HG02970 (cell line): ENCODE data around the gene RACGAP1.
"Not testable (repeated sequence)": the region's sequence is repeated elsewhere in the genome, so short reads cannot be mapped to it uniquely, and the experiment has no call there.

ENCODE experiments used
- ATAC-seq: cut with Tn5 transposase; IDR thresholded peaks from one replicate; pipeline ENCODE4 v1.9.1; 2021; ENCODE audit warnings: mild to moderate bottlenecking, moderate library complexity, moderate number of reproducible peaks; ENCODE audit not compliant: unreplicated experiment, low FRiP score

RACGAP1 gene

GRCh38 chr12:49998453-49998852 lies 26.8 kb downstream of the RACGAP1 start:
- ATAC-seq = no peak

DNA sequence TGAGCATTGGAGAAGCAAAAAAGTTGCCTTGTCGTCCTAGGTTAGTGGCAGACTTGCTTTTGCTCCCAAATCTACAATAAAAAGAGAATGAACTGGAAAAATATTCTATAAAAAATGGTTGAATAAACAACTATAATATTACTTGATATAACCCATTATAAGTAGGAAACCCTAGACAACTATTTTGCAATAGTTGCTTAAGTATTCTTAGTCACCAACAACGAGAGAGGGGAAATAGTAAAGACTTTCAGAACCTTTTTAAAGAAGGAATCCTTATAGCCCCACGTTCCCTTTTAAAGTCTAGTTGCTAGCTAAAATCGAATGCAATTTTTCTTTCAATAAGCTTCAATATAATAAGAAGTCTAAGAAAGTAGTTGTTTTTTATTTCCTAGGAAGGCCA lies 35.0 kb downstream of the RACGAP1 start:
- ATAC-seq = no peak

DNA sequence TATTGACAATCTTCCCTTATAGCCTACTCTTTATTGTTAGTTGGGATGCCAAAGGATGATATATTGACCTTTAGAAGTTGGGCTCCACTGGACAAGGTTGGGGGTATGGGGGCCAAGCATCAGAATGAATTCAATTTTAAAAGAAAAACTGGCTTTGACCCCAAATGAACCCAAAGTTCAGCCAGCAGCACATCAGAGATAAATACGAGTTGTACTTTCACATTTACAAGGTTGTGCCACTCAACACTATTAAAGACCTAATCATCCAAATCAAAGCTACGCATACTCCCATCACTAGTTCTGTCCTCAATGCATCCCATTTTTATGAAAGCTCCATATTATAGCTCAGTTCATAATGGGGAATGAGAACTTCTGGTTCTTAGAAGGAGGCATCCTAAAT lies 35.9 kb downstream of the RACGAP1 start:
- not testable (repeated sequence) for ATAC-seq

- no peak for ATAC-seq
Observed at GRCh38 chr12:49987625-49988303, 37.5 kb downstream of the RACGAP1 start.

- not testable (repeated sequence) for ATAC-seq
Observed at GRCh38 chr12:49986476-49986875, 38.8 kb downstream of the RACGAP1 start.

DNA sequence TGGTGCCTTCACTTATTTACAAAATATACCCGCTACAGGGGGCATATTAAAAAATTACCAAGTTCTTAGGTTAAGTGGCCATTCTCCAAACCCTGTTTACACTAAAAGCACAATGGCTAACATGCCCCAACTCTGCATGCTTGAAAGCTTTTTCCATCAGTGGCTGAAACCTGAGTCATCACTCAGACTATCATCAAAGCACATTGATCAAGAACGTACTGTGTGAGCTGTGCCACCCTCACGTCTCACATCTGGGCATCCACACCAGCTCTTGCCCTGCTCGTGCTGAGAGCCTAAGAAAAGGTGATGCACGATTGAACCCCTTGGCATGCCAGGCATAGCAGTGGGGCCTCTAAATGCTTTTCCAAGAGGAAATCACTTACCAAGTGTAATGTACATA lies 39.3 kb downstream of the RACGAP1 start:
- no peak for ATAC-seq

- no peak for ATAC-seq
Observed at GRCh38 chr12:49984476-49985359, 40.6 kb downstream of the RACGAP1 start.

DNA sequence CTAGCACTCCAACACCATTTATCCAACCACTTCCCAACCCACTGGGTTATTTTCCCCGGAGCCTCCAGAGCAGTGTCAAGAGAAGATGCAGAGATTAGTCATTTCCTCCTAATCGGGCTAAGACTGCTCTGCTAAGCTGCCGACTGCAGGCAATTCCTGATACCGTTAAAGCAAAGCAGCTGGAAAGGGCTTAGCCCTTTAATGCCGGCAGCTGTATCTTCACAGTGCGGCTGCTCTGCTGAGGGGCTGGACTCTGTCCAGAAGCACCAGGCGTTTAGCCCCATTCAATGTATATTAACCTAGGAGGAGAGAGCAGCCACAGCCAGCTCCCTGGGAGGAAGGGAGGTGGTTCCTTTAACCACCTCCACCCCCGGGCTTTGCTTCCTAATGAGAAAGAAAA lies 41.4 kb downstream of the RACGAP1 start:
- ATAC-seq = no peak

DNA sequence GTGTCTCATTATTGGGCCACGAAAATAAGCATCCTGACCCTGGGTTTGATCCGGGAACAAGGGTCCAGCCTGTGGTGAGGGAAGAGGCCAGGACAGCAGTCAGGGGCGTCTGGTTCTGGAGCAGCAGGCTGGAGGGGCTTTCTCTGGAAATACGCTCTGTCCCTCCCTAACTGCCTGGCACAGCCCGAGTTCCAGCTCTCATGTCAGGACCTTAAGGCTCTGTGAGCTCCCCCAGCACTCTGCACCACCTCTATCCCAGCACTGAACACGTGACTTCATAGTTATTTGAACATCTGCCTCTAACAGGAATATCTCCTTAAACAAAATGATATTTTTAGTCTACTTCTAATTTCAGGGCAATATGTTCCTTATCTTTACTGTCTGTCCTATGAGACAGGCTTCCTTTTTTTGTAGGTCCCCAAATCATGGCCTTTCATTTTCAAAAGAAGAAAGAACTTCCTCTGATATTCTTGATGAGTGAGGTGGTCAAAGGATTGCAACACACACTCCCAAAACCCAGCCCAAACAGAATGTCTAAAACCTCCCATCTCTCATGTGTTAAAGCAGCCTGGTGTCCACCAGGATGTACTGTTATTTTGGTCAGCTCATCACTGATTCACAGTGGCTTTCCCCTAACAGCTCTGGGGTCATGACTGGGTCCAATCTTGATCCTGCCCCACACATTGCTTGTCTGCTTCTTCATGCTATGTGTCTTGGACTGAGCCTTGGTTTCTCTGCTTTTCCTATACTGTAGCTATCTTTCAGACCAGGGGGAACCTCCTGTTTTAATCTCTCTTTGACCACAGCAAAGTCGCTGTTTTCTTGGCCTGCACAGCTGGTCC lies 42.8 kb downstream of the RACGAP1 start:
- no peak for ATAC-seq

DNA sequence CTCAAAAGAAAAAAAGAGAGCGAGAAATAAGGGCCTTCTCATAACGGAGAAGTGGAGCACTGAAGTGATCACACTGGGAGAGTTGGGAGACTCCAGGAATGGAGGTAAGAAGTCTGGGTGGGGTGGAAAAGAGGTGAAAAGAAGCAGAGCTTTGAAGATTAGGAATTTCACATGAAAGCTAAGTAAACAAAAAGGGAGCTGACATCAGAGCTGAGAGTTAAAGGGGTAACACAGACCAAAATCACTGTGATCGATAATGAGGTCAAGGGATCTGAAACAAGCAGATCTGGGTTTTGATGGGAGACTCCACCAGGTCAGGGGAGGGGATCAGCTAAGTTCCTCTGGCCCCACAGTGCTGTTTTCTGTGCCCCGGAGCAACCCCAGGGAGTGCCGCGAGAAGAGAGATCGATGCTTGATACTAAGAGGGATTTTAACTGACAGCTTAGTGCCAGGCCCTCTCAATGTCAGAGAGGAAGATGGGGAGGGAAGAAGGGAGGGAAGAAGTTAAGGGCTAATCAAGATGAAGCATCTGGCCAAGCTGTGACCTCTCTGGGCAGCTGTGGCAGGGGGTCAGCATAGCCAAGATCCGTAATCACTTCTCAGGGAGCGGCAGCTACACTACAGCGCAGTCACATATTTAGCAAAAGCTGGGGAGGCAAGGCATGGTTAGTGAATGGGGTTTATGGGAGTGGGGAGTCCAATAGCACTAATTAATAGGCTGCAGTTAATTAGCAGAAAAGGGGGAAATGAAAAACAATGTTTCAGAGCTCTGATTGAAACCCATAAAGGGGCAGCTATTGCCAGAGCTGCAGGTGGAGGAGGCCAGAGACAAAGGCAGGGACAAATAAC lies 44.6 kb downstream of the RACGAP1 start:
- no peak for ATAC-seq

- no peak for ATAC-seq
Observed at GRCh38 chr12:49979791-49980190, 45.5 kb downstream of the RACGAP1 start.

GRCh38 chr12:49979016-49979586 lies 46.2 kb downstream of the RACGAP1 start:
- no peak for ATAC-seq

DNA sequence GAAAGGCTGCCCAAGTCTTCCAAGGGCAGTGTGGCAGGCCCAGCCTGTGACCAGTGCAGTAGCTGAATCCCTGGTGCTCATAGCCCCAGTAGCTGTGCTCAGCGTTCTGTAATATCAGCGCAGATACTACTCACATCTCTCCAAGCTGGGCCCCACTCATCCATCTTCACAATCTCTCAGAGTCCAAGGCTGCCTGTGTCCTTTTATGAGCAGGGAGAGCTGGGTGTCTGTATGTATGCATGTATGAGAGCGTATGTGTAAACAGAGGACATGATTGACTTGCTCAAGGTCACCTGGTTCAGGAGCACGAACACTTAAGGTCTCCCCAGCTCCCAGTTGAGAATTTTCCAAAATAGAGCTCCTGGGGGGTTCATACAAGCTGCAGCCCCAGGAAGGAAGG lies 47.2 kb downstream of the RACGAP1 start:
- ATAC-seq = no peak

DNA sequence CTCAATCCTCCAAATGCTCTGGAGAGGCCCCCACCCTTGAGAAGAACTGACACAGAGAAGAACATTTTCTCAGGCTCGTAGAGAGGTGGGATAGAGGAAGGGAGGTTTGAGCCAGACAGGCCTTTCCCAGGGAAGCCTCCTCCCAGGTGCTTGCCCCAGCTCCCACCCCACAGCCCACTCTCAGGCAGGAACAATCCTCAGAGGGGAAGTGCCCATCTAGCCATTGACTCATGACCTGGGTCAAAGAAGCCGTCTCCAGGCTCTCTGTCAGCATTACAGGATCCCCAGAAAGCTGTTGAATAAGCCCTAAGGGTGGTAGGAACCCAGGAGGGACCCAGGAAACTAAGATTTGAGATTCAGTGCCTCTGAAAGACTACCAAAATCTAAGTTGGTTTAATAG lies 48.7 kb downstream of the RACGAP1 start:
- no peak for ATAC-seq

- ATAC-seq = no peak
Observed at GRCh38 chr12:49975318-49975761, 50.0 kb downstream of the RACGAP1 start.

DNA sequence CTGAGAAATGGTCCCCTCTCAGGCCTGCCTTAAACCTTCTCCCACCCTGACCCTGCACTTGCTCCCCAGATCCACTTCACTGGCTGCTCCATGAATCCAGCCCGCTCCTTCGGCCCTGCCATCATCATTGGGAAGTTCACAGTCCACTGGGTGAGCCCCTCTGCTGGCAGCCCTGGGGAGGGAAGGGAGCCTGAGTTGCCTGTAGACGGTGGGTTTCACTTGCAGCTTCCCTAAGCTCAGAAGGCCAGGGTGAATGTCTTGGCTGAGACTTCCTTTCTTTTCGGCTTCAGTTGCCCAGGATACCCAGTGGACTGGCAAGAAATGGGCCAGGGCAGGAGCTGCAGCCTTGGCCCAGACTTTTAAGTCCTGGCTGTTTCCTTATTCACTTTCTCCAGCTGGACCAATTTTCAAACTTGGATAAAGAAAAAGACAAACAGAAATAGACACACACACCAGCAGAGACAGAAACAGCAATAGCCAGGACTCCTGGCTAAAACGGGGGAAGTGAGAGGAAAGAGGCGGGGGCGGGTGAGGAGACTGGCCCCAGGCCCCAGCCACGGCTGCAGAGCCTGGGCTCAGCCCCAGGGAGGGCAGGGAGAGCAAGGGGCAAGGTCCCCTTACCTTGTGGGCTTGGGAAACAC lies 50.5 kb downstream of the RACGAP1 start:
- ATAC-seq = no peak

DNA sequence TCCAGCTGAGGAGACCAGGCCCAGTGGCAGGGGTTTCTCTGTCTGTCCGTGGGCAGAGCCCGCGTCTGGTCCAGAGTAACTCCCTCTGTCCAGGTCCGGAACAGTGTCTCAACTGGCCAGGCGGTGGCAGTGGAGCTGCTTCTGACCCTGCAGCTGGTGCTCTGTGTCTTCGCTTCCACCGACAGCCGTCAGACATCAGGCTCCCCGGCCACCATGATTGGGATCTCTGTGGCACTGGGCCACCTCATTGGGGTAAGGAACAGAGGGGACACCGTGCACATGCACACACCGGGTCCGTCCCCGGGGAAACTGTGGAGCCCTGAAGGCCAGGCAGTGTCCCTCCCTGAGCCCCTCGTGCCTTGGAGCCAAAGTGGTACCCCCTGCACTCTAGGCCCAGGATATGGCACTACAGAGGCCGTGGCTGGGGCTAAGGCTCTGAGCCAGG lies 51.0 kb downstream of the RACGAP1 start:
- ATAC-seq = no peak

DNA sequence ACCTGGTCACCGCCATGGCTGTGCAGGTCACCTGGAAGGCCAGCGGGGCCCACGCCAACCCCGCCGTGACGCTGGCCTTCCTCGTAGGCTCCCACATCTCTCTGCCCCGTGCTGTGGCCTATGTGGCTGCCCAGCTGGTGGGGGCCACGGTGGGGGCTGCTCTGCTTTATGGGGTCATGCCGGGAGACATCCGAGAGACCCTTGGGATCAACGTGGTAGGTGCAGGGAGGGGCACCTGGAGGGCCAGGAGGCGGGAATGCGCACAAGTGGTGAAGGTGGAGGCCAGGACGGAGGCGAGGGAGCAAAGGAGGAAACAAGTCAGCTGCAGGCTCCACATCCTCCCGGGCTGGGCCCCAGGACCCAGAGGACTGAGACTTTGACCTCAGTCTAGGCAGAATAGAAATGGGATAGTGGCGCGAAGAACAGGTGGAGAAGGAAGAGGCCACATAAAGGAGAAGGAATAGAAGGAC lies 51.9 kb downstream of the RACGAP1 start:
- no peak for ATAC-seq
